Gastrocnemius medialis (tissue), 4 donors: Measurements from ENCODE around the gene SREBF1.

ENCODE experiments used
- CTCF ChIP-seq, 5 experiments: fragments of 450-650 bp in 3 of 5; fragments of 200-600 bp in 2 of 5; sonication (generic) in 2 of 5; IDR thresholded peaks in 4 of 5; conservative IDR thresholded peaks in 1 of 5; 1 replicate in 4 of 5; 2 replicates in 1 of 5; pipeline ENCODE4 v1.5.1; 2016 to 2019; ENCODE audit warnings: antibody characterized with exemption in 5 of 5, mild to moderate bottlenecking in 3 of 5, moderate library complexity in 3 of 5
- POLR2A ChIP-seq, 2 donors: fragments of 450-650 bp; IDR thresholded peaks; one replicate each; pipeline ENCODE4 v1.6.1; 2017; ENCODE audit warnings: antibody characterized with exemption in 2 of 2, mild to moderate bottlenecking in 2 of 2, moderate library complexity in 2 of 2

GRCh38 chr17:17770632-17771044, 66.1 kb downstream of the SREBF1 start:
- no peak for TF ChIP-seq CTCF (IDR thresholded peaks at IDR 0.05 in 4 of 5, conservative IDR thresholded peaks at IDR 0.05 in 1 of 5)
- peak in 1 of 2 donors; percentile 30 for TF ChIP-seq POLR2A (IDR thresholded peaks at IDR 0.05)
